ENCODE measurements around the gene SLC49A3.
"Not testable (repeated sequence)": the region's sequence is repeated elsewhere in the genome, so short reads cannot be mapped to it uniquely, and the experiment has no call there.

Gene SLC49A3

DNA sequence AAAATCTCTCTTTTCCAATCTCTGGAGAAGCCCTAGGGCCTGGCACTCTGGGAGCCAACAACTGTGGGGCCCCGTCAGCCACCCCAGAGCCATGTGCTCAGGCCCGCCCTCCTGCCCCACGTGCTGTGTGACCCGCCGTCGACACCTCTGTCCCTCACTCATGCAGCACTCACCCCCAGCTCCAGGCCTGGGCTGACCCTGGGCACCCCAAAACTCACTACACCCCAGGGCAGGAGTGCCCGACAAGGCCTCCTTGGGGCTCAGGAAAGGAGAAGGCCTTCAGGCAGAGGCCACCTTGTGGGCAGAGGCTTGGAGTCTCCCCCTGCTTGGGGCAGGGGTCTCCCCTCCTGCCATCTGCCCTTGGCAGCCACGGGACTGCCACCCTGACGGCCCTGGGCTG, 8.9 kb downstream of the SLC49A3 start:
- DNase-seq = no peak

DNA sequence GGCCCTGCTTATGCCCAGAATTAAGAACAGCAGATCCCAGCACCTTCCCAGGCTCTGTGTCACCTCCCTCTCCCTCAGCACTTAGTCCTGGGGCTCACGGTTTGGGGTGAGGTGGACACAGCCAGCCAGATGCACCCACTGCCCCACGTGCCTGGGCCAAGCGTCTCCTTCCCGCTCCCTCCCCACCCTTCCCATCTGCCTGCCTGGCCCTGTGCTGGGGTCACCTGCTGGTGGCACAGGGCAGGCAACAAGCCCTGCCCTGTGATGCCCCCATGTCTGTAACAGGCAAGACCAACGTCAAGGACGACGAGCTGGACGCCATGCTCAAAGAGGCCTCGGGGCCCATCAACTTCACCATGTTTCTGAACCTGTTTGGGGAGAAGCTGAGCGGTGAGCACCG, 9.3 kb downstream of the SLC49A3 start:
- DNase-seq = no peak

DNA sequence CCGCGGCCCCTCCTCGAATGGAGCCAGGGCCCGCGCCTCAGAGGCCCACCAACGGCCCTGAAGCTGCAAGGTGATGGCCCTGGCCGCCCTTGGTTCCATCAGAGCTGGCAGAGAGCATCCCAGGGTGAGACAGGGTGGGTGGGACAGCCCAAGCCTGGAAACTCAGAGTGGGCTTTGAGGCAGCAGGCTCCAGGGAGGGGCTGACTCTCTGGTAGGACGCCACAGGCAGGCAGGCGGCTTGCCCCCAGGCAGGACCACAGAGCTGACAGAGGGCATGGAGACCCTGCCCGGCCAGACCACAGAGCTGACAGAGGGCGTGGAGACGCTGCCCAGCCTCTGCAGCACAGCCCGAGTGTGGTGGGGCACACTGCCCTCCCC, 9.9 kb downstream of the SLC49A3 start:
- DNase-seq = no peak

DNA sequence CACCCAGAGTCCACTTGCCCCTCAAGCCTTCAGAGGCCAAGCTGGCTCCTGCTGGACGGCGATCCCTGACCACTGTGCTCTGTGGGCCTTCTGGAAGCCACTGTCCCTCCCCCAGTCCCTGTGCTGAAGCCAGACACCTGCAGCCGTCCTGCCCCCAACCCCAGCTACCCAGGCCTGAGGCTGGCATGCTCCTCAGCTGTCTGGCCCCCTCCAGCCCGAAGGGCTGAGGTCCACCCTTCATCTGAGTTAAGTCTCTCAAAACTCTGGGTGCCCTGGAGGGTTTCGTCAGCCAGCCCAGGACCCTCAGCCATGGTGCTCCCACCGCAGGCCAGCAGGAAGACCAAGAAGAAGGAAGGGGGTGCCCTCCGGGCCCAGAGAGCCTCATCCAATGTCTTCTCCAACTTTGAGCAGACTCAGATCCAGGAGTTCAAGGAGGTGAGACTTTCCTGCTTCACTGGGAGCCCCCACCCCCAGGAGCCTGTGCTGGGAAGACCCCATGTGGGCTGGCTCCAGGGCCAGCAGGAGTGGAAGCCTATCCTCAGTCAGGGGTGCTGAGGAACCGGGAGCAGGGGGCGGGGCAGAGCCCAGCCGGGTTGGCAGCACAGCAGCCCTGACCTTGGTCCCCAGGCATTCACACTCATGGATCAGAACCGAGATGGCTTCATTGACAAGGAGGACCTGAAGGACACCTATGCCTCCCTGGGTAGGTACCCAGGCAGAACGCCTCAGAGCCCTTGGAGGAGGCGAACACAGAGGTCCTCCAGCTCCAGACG, 10.4 kb downstream of the SLC49A3 start:
- no peak for DNase-seq

DNA sequence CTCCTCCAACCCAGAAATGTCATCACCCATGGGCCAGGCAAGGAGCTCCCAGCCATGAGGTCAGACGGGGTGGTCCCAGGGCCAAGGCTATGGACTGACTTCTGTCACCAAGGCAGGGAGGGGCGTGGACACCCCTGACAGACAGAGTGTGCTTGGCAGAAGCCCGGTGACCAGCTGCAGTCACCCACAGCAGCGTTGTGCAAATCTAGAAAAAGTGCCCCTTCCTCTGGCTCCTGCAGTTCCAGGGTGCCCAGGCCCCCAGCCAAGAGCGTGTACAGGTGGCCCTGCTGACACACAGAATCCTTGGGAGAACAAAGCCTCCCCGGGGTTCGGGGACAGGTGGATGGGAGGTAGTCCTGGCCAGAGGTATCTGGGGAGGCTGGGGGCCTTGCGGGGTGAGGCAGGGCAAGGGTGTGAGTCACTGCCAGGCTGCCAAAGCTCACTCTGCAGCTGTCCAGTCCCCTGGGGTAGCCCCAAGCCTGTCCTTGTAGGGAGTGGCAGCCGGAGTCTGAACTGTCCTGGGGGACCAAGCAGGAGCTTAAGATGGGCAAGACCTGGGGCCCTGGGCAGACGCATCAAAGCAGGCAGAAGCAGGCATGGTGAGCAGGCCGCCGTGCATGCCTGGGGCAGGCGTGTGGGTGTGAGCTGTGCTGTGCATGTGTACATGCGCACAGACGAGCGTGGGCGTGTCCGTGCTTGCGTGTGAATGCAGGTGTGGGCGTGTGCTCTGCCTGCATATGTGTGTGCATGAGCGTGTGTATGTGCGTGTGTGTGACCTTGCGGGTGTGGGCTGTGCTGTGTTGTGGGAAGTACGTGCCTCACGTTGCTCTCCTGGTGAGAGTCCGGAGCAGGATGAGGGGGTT, 11.3 kb downstream of the SLC49A3 start:
- DNase-seq = no peak

DNA sequence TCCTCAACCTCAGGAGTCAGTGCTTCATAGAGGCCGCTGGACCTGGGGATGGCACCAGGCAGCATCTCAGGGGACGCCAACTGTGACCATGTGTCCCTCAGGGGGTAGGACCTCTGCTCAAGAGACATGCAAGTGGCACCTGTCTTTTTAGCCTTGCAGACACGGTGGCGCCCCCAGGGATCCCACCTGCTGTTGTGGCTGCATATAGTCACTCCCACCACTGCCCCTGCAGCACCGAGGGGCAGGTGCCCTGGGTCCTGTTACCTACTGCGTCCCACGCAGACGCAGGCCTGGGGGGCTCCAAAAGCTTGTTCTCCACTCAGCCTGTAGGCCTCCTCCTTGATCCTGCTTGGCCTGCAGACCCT, 12.1 kb downstream of the SLC49A3 start:
- no peak for DNase-seq

DNA sequence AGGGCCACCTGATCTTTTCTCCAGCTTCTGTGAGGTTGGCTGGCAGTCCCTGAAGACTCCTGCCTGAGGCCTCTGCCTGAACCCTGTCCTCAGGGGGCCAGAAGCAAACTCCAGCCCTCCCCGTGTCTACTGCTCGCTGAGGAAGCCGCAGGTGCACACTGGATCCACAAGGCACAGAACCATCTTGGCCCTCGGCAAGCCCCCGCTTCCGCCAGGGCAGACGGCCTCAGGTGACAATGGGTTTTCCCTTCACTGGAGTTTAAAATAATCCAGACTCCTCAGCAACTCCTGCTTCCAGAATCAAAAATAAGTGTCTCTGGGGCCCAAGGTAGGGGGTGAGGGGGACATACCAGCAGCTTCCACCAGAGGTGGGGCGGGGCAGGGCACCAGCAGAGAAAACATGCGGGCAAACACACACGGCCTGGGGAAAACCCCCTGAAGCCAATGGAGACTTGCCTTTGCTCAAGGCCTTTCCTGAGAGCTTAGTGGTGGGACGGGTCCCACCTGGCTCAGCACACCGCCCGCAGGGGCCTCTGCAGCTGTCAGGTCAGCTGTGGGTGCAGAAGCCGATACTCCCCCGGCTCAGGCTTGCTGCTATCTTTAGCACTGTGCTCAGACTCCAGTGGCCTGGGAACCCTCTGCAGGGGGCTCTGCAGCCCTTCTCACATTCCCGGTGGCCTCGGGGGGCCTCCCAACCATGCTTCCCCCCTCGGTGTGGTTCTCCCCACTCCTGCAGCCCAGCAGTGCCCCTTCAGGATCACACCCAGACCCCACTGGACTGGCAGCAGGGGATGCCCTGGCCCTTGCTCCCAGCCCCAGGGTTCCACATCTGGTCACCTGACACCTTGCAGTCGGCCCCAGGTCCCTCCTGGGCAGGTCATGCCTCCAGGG, 12.7 kb downstream of the SLC49A3 start:
- no peak for DNase-seq

DNA sequence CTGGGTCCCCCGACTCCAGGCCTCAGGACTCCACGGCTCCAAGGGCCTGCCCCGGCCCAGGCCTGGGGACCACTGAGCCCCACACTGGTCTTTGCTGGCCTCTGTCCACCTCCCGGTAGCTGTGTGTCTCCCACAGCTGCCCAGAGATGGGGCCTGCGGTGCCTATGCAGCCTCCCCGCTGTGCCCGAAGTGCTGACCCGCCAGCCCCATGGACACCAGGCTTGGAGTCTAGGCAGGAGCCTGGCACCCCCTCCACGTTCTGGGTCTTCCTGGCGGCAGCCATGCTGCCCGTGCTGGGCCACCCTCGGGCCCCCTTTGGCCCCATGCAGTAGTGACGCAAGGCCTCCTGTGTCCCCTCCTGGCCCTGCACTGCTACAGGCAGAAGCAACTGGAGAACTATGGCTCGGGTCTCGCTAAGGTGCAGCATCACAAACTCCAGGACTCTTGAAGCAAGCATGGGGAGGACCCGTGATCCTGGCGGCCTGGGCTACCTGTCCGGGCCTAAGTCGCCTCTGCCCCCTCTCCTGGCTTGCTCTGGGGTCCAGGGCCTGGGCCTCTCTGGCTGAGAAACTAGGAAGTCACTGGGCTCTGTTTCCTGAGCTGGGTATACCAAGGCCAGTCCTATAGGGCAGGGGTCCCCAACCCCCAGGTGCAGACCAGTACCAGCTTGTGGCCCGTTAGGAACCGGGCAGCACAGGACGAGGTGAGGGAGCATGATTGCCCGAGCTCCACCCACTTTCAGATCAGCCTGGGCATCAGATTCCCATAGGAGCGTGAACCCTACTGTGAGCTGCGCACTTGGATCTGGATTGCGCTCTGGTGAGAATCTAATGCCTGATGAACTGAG, 13.7 kb downstream of the SLC49A3 start:
- DNase-seq = no peak

DNA sequence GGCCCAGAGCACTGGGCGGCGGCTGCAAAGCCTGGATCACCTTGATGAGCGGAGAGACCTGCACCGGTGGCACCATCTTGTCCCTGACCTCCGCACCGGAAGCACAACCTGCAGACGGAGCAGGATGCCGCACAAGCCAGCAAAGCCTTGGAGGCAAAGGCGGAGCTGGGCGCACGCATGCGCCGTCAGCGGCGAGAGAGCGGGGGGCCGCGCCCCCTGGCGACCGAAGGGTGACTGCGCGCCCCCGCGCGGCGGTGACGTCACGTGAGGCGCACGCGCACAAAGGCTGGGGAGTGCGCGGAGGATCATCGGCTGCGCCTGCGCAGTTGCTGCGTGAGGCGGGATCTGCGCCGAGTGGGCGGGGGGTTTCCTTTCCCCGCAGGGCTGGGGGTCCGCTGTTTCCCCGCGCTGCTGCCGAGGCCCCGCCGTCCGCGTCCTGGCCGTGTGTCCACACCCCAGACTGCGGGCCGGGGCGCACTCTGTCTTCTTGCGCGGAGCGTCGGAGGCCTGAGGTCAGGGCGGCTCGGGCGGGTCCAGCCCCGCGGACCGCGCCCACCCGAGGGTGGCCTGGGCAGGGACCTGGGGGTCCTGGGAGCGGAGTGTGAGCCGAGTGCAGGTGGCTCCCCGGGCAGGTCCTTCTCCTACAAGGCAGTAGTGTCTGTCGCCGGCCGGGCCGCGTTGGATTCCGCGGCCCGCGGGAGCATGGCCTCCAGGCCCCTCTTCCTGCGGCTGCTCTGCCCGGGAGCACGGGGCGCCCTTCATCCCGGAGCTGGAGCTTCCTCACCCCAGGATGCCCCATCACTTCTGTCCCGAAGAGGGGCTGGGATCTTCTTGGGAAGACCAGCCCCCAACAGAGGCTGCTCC, 14.5 kb downstream of the SLC49A3 start, which contains the start of the genes ATP5ME and MYL5:
ATP5ME (minus strand) TSS at position 105 of the 864 bp plus-strand sequence; CDS start at position 76, 29 bp downstream.
MYL5 (plus strand) TSS at position 371 of the 864 bp plus-strand sequence. CDS start 3,485 bp downstream, outside the sequence.
- peak; percentile 98 for DNase-seq

DNA sequence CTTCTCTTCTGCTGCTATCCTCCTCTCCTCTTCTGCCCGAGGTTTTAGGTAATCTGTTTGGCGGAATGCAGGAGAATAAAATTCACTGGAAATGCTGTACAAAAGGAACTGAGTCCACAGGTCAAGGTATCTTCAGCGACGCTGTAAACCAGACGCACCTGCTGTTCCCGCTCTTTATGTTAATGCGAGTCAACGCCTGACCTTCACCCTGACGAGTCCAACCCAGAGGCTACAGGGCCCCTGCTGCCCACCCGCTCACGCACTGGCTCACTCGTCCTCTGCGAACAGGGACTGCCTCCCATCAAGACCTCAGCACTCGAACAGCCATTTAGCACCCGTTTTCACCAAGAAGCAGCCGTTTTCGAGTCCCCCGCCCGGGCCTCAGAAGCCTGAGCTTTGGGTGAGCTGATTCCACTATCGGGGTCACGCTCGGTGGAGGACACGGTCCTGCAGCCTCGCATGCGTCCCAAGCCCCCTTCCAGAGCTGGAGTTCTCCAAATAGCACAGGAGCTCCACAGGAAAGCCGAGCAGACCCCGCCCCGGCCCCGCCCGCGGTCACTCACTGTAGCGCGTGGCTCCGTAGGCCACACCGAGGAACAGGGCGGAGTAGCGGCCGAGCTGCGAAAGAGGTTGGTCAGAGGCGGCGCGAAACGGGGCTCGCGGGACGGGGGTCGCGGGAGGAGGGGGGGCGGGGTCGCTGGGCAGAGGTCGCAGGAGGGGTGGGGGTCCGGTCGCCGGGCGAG, 15.4 kb downstream of the SLC49A3 start:
- no peak for DNase-seq

DNA sequence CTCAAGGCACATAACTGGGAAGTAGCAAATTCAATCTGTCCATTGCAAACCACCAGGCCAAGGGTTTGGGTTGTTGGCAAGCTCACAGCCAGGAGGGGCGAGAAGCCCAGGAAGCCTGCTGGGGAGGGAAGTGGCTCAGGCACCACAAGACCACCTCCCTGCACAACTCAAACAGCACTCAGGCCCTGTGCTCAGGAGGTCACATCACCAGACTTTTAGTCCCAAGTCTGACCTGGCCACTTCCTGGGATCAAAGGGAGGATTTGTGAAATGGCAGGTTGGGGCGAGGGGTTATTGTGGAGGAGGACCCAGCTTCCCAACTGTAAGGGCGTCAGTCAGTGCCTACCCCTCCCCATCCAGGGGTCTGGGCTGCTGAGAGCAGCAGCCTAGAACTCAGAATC, 17.2 kb downstream of the SLC49A3 start:
- DNase-seq = no peak

DNA sequence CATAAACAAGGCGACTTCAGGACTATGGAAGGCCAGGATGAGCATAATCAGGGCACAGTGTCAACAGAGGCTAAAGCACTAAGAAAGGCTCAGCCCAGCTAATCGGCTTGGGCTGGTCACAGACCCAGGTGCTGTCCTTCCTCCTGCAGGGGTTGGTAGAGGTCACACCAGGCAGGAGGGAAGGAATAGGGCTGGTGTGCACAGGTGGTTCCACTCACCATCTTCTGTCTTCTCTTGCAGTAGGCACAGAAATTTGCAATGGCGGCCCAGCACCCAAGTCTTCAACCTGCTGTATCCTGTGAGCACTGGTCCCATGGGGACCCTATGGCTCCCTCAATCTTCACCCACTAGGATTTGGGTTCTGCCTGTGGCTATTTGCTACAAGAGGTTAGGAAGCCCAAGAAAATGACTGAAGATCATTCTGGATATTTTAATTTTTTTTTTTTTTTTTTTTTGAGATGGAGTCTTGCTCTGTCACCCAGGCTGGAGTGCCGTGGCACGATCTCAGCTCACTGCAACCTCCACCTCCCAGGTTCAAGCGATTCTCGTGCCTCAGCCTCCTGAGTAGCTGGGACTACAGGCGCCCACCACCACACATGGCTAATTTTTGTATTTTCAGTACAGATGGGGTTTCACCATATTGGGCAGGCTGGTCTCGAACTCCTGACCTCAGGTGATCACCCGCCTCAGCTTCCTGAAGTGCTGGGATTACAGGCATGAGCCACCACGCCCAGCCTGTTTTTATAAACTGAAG, 19.0 kb downstream of the SLC49A3 start:
- DNase-seq = not testable (repeated sequence)

DNA sequence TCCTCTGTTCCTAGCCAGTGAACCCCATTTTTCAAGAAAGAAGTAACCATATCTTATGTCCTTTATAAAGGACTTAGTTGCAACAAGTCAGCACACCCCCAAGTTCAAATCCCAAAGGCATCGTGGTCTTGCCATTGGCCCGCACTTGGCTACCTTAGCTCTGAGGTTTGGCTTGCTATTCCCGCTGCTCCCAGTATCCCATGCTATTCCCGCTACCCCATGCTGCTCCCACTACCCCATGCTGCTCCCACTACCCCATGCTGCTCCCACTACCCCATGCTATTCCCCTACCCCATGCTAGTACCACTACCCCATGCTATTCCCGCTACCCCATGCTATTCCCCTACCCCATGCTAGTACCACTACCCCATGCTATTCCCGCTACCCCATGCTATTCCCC, 20.7 kb downstream of the SLC49A3 start:
- DNase-seq = not testable (repeated sequence)

DNA sequence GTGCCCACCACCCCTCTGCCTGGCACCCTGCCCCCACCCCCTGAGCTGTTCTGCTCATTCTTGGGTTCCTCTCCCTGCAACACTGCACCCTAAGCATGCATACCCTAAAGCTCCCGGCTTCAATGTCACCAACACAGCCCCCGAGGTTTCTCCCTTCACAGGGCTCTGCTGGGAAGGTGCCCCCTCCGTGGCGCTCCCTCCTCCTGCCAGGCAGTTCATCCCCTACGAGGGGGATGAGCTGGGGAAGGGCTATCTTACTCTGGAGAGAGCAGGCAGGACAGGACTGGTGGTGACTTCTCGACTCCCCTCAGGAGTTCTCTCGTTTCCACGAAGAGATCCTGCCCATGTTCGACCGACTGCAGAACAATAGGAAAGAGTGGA, 21.4 kb downstream of the SLC49A3 start:
- DNase-seq = no peak

DNA sequence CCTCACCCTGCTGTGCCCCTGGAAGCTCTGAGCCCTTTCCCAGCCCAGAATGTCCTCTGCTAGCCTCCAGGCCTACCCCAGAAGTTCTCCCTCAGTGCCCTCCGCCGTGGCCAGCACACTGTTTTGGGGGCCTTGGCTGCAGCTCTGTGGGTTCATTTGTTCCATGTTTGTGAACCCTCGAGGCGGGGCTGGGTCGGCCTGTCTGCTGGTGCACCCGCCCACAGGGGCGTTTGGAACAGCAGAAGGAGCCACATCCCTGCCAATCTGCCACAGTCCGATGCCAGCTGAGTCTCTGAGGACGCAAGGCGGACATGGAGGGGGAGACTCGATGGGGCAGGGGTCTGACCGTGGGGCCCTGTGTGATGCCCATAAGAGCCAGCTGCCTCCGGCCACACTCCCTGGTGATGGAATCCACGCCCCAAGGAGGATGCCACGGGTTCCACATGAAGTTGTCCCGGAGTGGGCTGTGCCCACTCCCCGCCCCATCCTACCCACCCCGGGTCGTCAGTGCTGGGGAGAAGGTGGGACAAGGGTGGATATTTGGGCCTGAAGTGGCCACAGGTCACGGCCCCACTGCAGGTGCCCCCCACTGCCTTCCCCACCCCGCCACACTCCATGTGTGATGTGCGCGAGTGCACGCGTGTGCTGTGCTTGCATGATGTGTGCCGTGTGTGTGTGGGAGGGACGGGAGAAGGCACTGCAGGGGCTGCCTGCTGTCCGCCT, 22.0 kb downstream of the SLC49A3 start:
- DNase-seq = no peak

DNA sequence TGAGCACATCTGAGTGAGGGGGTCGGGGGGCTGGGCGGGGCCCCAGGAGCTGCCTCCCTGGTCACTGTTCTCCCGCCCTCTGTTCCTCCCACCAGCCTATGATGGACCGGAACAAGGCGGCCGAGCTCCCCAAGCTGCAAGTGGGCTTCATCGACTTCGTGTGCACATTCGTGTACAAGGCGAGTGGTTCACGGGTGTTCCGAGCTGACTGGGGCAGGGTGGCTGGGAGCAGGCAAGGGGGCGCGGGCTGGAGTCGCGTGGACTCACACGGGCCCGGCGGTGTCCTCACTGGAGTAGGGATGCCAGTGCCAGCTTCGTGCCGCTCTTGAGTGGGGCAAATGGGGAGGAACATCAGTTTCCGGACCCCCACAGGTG, 22.5 kb downstream of the SLC49A3 start:
- no peak for DNase-seq

DNA sequence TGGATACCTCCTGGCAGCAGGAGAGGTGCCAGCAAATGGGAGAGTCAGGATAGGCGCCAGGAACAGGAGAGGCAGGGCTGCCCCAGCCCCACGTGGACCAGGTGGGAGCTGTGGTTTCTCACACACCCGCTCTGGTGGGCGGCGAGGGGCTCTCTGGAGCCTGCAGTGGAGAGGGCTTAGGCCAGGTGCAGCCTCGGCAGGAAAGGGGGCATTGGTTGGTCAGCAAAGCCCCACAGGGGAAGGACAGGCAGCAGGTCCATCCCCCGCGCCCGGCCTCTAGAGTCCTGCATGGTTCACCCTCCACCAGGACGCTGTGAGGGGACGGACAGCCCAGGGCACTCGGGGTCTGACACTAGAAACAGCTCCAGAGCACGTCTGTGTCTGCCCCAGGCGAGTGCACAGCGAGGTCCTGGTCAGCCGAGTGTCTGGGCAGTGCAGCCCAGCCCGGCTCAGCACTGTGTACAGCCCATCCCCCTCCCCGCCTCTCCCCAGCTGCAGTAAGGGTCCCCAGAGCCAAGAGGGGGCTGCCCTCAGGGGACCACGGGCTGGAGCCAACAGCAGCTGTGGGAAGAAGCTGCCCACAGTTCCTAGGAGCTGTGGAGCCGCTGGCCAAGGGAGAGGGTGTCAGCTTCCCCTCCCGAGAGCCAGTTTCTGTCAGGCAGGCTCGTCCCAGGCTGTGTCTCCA, 23.1 kb downstream of the SLC49A3 start:
- DNase-seq = no peak

DNA sequence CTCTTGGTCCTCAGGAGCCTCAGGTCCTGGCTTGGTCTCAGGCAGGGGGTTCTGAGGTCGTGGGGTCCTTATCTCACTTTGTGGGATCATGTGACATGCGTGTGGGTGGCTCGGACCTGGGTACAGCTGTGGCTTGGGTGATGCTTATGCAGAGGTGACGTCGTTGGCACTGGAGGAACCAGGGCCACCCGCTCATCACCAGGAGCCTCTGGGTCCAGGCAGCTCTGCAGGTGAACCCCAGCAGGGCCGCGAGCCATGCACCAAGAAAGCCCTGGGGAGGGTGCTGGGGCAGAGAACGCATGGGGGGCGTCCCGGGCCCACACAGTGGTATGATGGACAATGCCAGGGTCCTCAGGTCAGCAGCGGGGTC, 23.6 kb downstream of the SLC49A3 start:
- no peak for DNase-seq

Data from CD4-positive, alpha-beta T cell treated with Interferon gamma for 1 hour (primary cell).